ENCODE data around the gene TES. TPM values are rescaled to one million over a fixed set of nuclear protein-coding genes. Genes with fewer than 3 reads are reported as not detected.

Gene TES
- total and polyA plus RNA-seq, 2 donors = 41.3 to 64.2 TPM

GRCh38 chr7:116258734-116259133 lies 48.4 kb downstream of the TES start:
- H3K27ac ChIP-seq (ENCODE audit: low read depth in 1 of 2, low read length in 1 of 2) = no peak overlapping the region
- no peak overlapping the region for H3K4me3 ChIP-seq (ENCODE audit: low read length in 2 of 2)
- no peaks in the 10 kb centered on the region for H3K9me3 ChIP-seq (ENCODE audit: control insufficient read depth in 2 of 2, insufficient read depth in 1 of 2, low read length in 1 of 2)
- H3K4me1 ChIP-seq (ENCODE audit: control insufficient read depth in 2 of 2, insufficient read depth in 2 of 2, low read length in 2 of 2) = no peaks in the 10 kb centered on the region
- H3K27me3 ChIP-seq (ENCODE audit: control insufficient read depth in 2 of 2, insufficient read depth in 1 of 2, low read length in 1 of 2) = no peaks in the 10 kb centered on the region
- H3K36me3 ChIP-seq (ENCODE audit: control insufficient read depth in 2 of 2, insufficient read depth in 2 of 2, low read length in 1 of 2) = peaks cover 4 to 26% of the 10 kb centered on the region in 2 donors
- 4% methylated on average over 2 of the region's 2 CpGs for WGBS
- DNase-seq (ENCODE audit: low read depth in 6 of 9, low spot score in 9 of 9) = peak in 5 of 9 donors; percentile 22 to 50 (median 27)

DNA sequence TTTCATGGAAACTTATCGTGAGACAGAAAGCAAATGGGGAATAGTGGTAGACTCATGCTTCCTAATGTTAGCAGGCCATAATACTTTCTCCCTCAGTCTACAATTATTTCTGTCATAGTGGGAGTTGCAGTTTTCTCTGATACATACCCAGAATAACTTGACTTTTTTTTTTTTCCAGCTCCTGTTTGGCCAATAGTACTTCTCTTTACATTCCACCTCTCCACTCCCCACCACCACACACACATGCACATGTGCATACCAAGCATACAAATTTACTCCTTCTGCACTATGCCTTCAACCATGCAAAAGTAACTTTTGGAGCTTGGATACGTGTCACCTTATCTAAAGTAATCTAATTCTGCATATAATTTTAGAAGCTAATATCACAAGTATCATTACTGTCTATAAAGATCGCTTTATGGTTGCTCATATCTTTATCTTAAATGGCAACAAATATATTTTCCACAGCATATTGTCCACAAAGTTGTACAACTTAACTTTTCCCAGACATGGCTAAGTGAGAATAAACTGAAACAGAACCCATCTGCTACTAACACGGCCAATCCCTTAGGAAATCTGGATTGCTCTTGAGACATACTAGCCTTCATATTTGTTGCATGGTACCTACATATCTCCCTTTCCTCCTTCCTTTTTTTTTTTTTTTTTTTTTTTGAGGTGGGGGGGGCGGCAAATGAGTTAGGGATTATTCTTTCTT lies 49.0 kb downstream of the TES start:
- no peaks in the 10 kb centered on the region for H3K4me1 ChIP-seq (ENCODE audit: control insufficient read depth in 2 of 2, insufficient read depth in 2 of 2, low read length in 2 of 2)
- no peak overlapping the region for H3K4me3 ChIP-seq (ENCODE audit: low read length in 2 of 2)
- H3K9me3 ChIP-seq (ENCODE audit: control insufficient read depth in 2 of 2, insufficient read depth in 1 of 2, low read length in 1 of 2) = no peaks in the 10 kb centered on the region
- WGBS = 92% methylated on average over 5 of the region's 5 CpGs
- no peaks in the 10 kb centered on the region for H3K27me3 ChIP-seq (ENCODE audit: control insufficient read depth in 2 of 2, insufficient read depth in 1 of 2, low read length in 1 of 2)
- DNase-seq (ENCODE audit: low read depth in 6 of 9, low spot score in 9 of 9) = no peak
- H3K27ac ChIP-seq (ENCODE audit: low read depth in 1 of 2, low read length in 1 of 2) = no peak overlapping the region
- peaks cover 4 to 23% of the 10 kb centered on the region in 2 donors for H3K36me3 ChIP-seq (ENCODE audit: control insufficient read depth in 2 of 2, insufficient read depth in 2 of 2, low read length in 1 of 2)

DNA sequence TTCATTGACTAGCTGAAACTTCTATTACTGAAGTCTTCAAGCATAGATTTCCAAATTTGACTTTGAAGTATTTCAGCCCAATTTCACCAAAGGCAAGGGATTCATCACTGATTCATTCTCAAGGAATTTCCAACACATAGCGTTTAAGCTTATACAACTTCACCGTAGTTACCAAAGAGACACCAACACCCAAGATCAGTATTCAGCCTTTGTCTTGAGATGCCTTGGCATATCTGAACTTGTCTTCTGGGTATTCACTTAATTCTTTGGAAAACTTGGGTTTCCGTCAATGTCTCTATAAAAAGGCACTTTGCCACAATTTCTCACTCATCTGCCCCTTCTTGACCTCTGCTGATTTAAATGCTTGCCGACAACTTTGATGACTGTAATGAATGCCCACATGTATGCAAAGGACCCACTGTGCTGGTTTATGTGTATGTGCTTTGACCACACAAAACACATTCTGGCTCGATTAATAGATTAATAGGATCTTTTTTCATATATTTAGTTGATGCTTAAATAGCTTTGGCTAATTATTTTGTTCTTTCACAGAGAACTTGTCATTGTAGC lies 49.6 kb downstream of the TES start:
- Histone ChIP-seq H3K36me3 (ENCODE audit: control insufficient read depth in 2 of 2, insufficient read depth in 2 of 2, low read length in 1 of 2) (peaks cover 4 to 18% of the 10 kb centered on the region in 2 donors), H3K27me3 (ENCODE audit: control insufficient read depth in 2 of 2, insufficient read depth in 1 of 2, low read length in 1 of 2) (no peaks in the 10 kb centered on the region), H3K27ac (ENCODE audit: low read depth in 1 of 2, low read length in 1 of 2) (no peak overlapping the region), H3K4me1 (ENCODE audit: control insufficient read depth in 2 of 2, insufficient read depth in 2 of 2, low read length in 2 of 2) (no peaks in the 10 kb centered on the region), H3K4me3 (ENCODE audit: low read length in 2 of 2) (no peak overlapping the region), H3K9me3 (ENCODE audit: control insufficient read depth in 2 of 2, insufficient read depth in 1 of 2, low read length in 1 of 2) (no peaks in the 10 kb centered on the region)
- WGBS = 79% methylated on average over 5 of the region's 5 CpGs
- DNase-seq (ENCODE audit: low read depth in 6 of 9, low spot score in 9 of 9) = no peak

- peaks cover 4 to 13% of the 10 kb centered on the region in 2 donors for H3K36me3 ChIP-seq (ENCODE audit: control insufficient read depth in 2 of 2, insufficient read depth in 2 of 2, low read length in 1 of 2)
- no peaks in the 10 kb centered on the region for H3K27me3 ChIP-seq (ENCODE audit: control insufficient read depth in 2 of 2, insufficient read depth in 1 of 2, low read length in 1 of 2)
- 92% methylated on average over 3 of the region's 3 CpGs for WGBS
- H3K4me3 ChIP-seq (ENCODE audit: low read length in 2 of 2) = no peak overlapping the region
- no peak for DNase-seq (ENCODE audit: low read depth in 6 of 9, low spot score in 9 of 9)
- H3K9me3 ChIP-seq (ENCODE audit: control insufficient read depth in 2 of 2, insufficient read depth in 1 of 2, low read length in 1 of 2) = no peaks in the 10 kb centered on the region
- H3K4me1 ChIP-seq (ENCODE audit: control insufficient read depth in 2 of 2, insufficient read depth in 2 of 2, low read length in 2 of 2) = no peaks in the 10 kb centered on the region
- H3K27ac ChIP-seq (ENCODE audit: low read depth in 1 of 2, low read length in 1 of 2) = no peak overlapping the region
These were observed 51.6 kb downstream of the TES start for GRCh38 chr7:116261904-116262303.

DNA sequence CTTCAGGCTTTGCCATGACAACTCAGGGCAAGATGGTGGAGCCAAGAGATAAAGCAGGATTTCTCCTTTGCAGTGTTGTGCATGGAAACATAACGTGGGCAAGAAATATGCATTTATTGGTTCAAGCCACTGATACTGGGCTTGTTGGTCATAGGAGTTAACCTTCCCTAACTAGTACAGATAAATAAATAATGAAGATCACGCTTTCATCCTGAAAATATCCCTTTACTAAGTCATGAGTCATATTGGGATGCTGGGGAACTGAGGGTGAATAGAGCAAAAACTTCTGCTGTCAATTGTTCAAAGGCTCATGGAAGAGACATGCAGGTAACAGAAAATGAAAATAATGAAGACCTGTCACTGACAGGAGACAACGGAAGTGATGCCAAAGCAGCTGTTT lies 55.5 kb downstream of the TES start:
- no peak for DNase-seq (ENCODE audit: low read depth in 6 of 9, low spot score in 9 of 9)
- H3K4me3 ChIP-seq (ENCODE audit: low read length in 2 of 2) = no peak overlapping the region
- H3K9me3 ChIP-seq (ENCODE audit: control insufficient read depth in 2 of 2, insufficient read depth in 1 of 2, low read length in 1 of 2) = no peaks in the 10 kb centered on the region
- 93% methylated on average over 3 of the region's 3 CpGs for WGBS
- no peak overlapping the region for H3K27ac ChIP-seq (ENCODE audit: low read depth in 1 of 2, low read length in 1 of 2)
- H3K4me1 ChIP-seq (ENCODE audit: control insufficient read depth in 2 of 2, insufficient read depth in 2 of 2, low read length in 2 of 2) = no peaks in the 10 kb centered on the region
- no peaks in the 10 kb centered on the region for H3K27me3 ChIP-seq (ENCODE audit: control insufficient read depth in 2 of 2, insufficient read depth in 1 of 2, low read length in 1 of 2)
- no peaks in the 10 kb centered on the region for H3K36me3 ChIP-seq (ENCODE audit: control insufficient read depth in 2 of 2, insufficient read depth in 2 of 2, low read length in 1 of 2)

DNA sequence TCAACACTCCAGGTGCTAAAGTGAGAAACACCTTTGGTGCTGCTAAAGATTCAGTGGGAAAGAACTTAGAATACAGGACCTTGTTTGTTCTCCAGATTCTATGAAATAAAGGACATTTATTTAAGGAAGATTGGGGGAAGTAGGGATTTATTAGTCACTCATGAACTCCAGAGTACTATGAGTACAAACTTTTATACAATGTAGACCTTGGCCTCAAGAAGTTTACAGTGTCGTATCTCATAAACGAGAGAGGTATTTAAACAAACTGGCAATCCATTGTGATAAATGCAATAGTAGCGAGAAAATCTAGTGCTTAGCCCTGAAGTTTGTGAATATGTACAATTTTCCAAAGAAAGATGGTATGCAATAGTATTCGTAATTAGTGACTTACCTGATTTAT lies 59.1 kb downstream of the TES start:
- Histone ChIP-seq H3K36me3 (ENCODE audit: control insufficient read depth in 2 of 2, insufficient read depth in 2 of 2, low read length in 1 of 2) (no peaks in the 10 kb centered on the region), H3K4me1 (ENCODE audit: control insufficient read depth in 2 of 2, insufficient read depth in 2 of 2, low read length in 2 of 2) (no peaks in the 10 kb centered on the region), H3K9me3 (ENCODE audit: control insufficient read depth in 2 of 2, insufficient read depth in 1 of 2, low read length in 1 of 2) (no peaks in the 10 kb centered on the region), H3K4me3 (ENCODE audit: low read length in 2 of 2) (no peak overlapping the region), H3K27me3 (ENCODE audit: control insufficient read depth in 2 of 2, insufficient read depth in 1 of 2, low read length in 1 of 2) (no peaks in the 10 kb centered on the region), H3K27ac (ENCODE audit: low read depth in 1 of 2, low read length in 1 of 2) (no peak overlapping the region)
- no peak for DNase-seq (ENCODE audit: low read depth in 6 of 9, low spot score in 9 of 9)
- WGBS = 97% methylated on average over 4 of the region's 4 CpGs

DNA sequence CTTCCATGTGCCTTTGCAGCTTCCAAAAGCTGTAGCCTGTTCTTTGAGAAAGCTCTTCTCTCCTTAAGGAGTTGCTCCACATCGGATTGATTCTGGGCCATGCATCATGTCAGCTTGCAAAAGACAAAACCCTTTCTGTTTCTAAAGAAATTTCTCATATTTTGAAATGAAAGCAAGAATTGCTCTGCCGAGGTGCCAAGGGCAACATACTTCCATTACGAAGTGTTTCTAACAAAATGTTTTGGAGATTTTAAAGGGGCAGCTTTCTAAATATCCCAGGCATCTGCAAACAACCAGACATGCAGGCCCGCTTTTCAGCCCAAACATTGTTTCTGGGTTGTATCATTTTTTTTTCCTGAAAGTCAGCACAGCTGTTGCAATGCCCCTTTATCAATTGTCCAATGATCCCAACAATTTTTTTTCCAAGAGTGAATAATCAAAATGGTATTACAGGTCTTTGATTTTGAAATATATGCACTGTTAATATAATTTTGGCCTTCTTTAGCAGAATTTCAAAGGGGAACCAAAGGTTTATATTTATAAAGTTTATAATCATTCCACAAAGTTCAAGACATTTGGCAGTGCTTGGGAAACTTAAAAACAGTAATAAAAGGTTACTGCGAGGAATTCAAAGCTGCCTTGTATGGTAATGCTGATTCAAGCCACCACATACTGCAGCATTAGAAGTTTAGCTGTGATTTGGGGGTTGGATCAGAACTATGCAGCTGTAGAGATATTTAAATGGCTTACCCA lies 61.0 kb downstream of the TES start:
- Histone ChIP-seq H3K9me3 (ENCODE audit: control insufficient read depth in 2 of 2, insufficient read depth in 1 of 2, low read length in 1 of 2) (no peaks in the 10 kb centered on the region), H3K4me3 (ENCODE audit: low read length in 2 of 2) (no peak overlapping the region), H3K27ac (ENCODE audit: low read depth in 1 of 2, low read length in 1 of 2) (no peak overlapping the region), H3K27me3 (ENCODE audit: control insufficient read depth in 2 of 2, insufficient read depth in 1 of 2, low read length in 1 of 2) (no peaks in the 10 kb centered on the region), H3K36me3 (ENCODE audit: control insufficient read depth in 2 of 2, insufficient read depth in 2 of 2, low read length in 1 of 2) (no peaks in the 10 kb centered on the region), H3K4me1 (ENCODE audit: control insufficient read depth in 2 of 2, insufficient read depth in 2 of 2, low read length in 2 of 2) (no peaks in the 10 kb centered on the region)
- WGBS = 90% methylated on average over 5 of the region's 5 CpGs
- DNase-seq (ENCODE audit: low read depth in 6 of 9, low spot score in 9 of 9) = no peak

- Histone ChIP-seq H3K27me3 (ENCODE audit: control insufficient read depth in 2 of 2, insufficient read depth in 1 of 2, low read length in 1 of 2) (no peaks in the 10 kb centered on the region), H3K4me3 (ENCODE audit: low read length in 2 of 2) (no peak overlapping the region), H3K9me3 (ENCODE audit: control insufficient read depth in 2 of 2, insufficient read depth in 1 of 2, low read length in 1 of 2) (no peaks in the 10 kb centered on the region), H3K4me1 (ENCODE audit: control insufficient read depth in 2 of 2, insufficient read depth in 2 of 2, low read length in 2 of 2) (no peaks in the 10 kb centered on the region), H3K27ac (ENCODE audit: low read depth in 1 of 2, low read length in 1 of 2) (no peak overlapping the region), H3K36me3 (ENCODE audit: control insufficient read depth in 2 of 2, insufficient read depth in 2 of 2, low read length in 1 of 2) (no peaks in the 10 kb centered on the region)
- DNase-seq (ENCODE audit: low read depth in 6 of 9, low spot score in 9 of 9) = peak in 1 of 9 donors; percentile 11
- 93% methylated on average over 4 of the region's 4 CpGs for WGBS
These were observed 61.9 kb downstream of the TES start for GRCh38 chr7:116271963-116272886.
